Measurements from ENCODE around the gene SNX17.

SNX17 gene

DNA sequence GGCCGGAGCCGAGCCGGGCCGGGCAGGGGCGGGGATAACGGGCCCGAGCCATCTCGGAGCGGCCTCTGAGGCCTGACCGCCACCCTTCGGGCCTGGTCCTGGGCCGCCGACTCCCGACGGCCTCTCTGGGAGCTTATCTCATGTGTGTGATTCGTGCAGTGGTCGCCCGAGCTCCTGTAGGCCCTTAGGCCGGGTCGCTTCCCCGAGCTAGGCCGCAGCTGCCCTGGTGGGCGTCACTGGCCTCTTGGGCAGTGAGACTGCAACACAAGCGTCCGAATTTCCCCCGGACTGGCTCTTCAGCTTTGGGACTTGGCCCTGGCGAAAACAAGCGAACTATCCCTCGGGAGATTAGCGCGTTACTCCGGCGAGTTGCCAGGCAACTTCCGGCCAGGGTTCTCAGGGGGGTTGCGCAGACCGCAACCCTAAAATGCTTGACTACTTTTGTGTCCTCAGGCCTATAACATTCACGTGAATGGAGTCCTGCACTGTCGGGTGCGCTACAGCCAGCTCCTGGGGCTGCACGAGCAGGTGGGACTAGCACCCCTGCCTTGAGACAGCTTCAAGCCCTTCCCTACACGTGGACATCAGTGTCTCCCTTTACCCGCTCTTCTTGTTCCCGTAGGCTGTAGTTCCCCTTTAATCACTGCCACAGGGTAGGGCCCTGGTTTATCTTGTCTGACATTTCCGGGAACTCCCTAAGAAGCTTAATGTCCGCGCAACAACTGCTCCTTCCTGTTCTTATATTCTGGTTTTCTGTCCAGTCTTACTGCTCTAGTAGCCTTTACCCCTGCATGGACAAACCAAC lies 602 bp downstream of the SNX17 start:
- no peak for DNase-seq

DNA sequence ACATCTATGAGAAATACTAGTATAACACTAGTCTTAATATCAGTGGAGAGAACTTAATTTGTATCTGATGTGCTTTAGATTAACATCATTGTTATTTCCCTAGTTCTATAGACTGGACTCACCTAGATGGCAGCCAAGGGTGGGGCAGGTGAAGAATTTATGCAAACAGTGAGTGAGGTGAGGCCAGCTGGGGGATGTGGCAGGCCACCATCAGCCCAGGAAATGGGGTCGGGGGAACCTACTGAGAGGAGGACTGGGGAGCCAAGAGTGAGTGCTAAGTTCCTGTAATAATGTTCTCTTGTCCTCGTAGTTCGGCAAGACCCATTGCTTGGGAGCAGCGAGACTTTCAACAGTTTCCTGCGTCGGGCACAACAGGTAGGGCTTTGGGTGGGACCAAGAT lies 2.5 kb downstream of the SNX17 start:
- DNase-seq: no peak

DNA sequence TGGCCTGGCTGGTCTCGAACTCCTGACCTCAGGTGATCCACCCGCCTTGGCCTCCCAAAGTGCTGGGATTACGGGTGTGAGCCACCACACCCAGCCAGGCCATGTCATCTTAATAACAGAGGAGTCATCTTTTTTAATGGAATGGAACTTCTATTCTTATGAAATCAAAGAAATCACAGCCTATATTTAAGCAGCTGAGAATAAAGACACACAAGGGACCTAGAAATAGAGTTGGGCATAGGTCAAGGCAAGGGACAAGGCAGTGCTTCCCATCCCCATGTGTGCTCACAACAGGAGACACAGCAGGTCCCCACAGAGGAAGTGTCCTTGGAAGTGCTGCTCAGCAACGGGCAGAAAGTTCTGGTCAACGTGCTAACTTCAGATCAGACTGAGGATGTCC lies 3.2 kb downstream of the SNX17 start:
- DNase-seq: no peak

- DNase-seq: no peak
Measured at GRCh38 chr2:27375513-27376099, 5.2 kb downstream of the SNX17 start.

GRCh38 chr2:27376151-27376865 lies 5.9 kb downstream of the SNX17 start:
- no peak for DNase-seq

GRCh38 chr2:27376866-27377617 lies 6.6 kb downstream of the SNX17 start:
- no peak for DNase-seq

DNA sequence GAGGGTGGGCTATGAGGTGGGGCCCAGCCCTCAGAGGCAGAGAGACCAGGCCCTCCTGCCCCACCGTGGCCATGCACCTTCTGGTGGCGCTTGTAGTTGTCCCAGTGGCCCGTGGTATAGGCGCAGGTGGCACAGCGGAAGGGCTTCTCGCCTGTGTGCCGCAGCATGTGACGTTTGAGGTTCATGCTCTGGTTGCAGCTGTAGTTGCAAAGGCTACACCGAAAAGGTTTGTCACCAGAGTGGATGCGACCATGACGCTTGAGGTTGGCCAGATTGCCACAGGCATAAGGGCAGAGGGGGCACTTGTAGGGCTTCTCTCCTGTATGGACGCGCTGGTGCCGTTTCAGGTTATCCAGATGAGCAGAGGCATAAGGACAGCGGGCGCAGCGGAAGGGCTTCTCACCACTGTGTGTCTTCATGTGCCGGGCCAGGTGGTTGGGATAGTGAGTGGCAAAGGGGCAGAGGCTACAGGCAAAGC lies 7.2 kb downstream of the SNX17 start:
- no peak for DNase-seq

GRCh38 chr2:27378096-27378808 lies 7.8 kb downstream of the SNX17 start:
- no peak for DNase-seq

GRCh38 chr2:27378809-27379290 lies 8.4 kb downstream of the SNX17 start:
- no peak for DNase-seq

GRCh38 chr2:27379383-27379835 lies 9.0 kb downstream of the SNX17 start:
- no peak for DNase-seq

DNA sequence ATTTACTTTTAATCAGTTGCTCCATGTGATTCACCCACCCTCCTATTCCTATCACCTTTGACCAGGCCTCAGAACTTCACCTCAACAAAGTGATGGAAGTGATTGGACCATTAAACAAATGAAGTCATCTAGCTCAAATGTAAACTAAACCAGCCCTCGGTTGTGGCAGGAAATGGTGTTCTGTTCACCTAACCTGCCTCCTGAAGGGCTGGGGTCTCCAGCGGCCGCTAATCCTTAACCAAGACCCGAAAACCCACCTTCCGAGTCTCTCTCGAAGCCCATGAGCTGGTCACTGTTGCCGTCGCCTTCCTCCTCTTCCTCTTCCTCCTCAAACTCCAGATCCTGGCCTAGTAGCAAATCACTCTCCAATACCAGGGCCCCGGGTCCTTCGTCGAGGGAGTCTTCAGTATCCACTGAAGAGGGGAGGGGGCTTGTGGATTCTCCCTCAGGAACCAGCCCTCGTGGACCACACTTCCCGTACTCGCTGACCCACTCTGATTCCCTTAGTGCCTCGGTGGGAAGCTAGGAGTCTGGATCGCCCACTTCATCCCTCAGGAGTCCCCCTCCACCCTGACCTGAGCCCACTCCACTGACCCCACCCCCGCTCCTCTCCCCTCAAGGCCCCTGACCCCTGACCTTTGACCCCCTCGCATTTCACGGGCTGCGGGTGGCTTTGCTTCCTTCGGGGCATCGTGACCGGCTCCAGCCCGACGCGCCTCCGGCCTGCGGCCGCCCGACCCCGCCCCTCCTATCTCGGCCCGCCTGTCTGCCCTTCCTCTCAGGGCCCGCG lies 9.6 kb downstream of the SNX17 start:
- no peak for DNase-seq

GRCh38 chr2:27380626-27381545 lies 10.5 kb downstream of the SNX17 start, which contains the start of gene ZNF513:
ZNF513 (minus strand) TSS chr2:27380734; CDS start chr2:27380526, 208 bp downstream.
- DNase-seq: peak; percentile 43 to 87

DNA sequence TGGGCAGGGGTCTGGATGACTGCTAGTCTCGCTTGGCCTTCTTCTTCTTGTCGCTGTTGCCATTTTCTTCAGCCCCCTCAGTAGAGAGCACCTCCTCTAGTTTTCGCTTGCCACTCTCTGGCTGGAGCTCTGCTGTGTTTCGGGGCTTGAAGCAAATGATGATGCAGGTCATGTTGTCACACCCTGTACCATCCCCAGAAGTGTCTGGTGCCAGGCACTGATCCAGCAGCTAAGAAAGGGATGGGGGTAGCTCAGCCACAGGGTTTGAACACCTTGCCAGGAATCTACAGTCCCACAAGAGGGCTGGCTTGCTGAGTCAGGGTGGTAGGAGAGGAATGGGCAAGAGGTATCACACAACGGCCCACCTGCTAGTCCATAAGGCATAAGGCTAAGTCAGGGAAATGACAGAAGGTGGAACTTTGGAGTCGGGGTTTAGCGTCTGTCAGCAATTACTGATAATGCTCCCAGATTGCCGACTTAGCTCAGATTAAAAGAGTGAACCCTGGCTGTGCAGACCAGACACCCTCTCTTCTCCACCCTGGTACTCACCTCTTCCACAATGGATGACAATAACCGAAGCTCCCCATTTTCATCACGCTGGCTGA lies 11.3 kb downstream of the SNX17 start:
- no peak for DNase-seq

- no peak for DNase-seq
Measured at GRCh38 chr2:27390822-27391679, 20.6 kb downstream of the SNX17 start.

DNA sequence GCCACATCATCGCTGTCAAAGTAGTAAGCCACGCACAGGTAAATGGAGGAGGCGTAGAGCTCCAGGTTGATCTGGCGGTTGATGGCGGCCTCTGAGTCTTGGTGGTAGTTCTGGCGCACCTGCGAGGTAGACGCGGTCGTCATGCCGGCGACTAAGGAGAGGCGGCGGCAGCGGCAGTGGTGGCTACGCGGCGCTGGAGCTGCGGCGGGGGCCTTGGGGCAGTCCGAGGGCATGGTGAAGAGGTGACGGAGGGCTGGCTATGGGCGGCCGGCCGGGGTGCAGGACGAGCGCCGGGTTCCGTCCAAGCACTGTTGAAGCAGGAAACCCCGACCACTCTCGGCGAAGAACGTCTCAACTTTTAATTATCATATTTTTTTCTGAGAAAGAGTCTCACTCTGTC lies 22.8 kb downstream of the SNX17 start:
- no peak for DNase-seq

DNA sequence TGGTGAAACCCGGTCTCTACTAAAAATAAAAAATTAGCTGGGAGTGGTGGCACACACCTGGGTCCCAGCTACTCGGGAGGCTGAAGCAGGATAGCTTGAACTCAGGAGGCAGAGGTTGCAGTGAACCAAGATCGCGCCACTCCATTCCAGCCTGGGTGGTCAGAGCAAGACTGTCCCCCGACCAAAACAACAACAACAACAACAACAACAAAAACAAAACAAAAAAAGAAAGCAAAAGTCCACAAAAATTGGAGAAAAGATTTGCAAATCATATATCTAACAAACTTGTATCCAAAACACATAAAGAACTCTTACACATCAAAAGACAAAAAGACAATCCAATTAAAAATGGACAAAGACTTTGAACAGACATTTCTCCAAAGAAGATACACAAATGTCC lies 28.5 kb downstream of the SNX17 start:
- DNase-seq: no peak

DNA sequence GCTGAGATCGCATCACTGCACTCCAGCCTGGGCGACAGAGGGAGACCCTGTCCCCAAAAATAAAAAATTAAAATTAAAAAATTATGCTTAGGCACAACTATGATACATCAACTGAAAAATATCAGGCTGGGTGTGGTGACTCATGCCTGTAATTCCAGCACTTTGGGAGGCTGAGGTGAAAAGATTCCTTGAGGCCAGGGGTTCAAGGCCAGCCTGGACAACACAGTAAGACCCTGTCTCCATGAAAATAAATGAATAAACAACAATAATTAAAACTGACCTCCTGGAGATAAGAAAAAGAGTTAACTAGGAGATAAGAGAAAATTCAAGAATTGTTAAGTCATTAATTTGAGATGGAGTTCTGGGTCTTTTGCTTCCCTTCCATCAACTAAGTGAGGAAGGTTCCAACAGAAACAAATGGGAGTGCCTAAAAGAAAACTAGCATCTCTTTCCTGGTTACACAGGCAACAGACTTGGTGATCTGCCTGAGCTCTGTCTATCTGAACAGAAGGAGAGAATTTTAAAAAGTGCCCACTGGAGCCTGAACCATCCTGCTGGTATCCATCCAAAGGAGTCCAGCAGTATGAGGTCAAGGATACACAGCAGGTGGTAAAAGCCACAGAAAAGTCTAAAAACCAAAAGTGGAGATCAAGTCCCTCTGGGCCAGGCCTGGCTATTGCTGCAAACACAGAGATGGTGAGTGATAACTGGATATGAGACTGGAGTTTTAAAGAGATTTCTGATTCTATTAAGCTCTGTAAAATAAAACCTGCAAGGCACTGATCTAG lies 30.1 kb downstream of the SNX17 start:
- DNase-seq: no peak
